Glutamatergic neuron (in vitro differentiated cells): Measurements from ENCODE around the gene WASHC4. TPM values are rescaled to one million over a fixed set of nuclear protein-coding genes. Genes with fewer than 3 reads are reported as not detected.

ENCODE experiments used
- DNase-seq: peaks from one replicate; pipeline ENCODE4 v3.0.0; 2022
- H3K27ac Mint-ChIP-seq: one replicate; pipeline ENCODE4 v1.8.0; 2020; ENCODE audit warnings: mild to moderate bottlenecking, mixed read lengths, inconsistent platforms; ENCODE audit not compliant: unreplicated experiment
- H3K27me3 Mint-ChIP-seq: one replicate; pipeline ENCODE4 v1.8.0; 2020; ENCODE audit warnings: mild to moderate bottlenecking, moderate library complexity, mixed read lengths, inconsistent platforms; ENCODE audit not compliant: unreplicated experiment
- H3K36me3 Mint-ChIP-seq: one replicate; pipeline ENCODE4 v1.8.0; 2020; ENCODE audit warnings: mild to moderate bottlenecking, mixed read lengths, inconsistent platforms; ENCODE audit not compliant: unreplicated experiment
- H3K4me1 Mint-ChIP-seq: one replicate; pipeline ENCODE4 v1.8.0; 2020; ENCODE audit warnings: mild to moderate bottlenecking, low read depth, mixed read lengths, inconsistent platforms; ENCODE audit not compliant: unreplicated experiment
- H3K4me3 Mint-ChIP-seq: one replicate; pipeline ENCODE4 v1.8.0; 2020; ENCODE audit warnings: mild to moderate bottlenecking, mixed read lengths, inconsistent platforms; ENCODE audit not compliant: unreplicated experiment
- H3K9me3 Mint-ChIP-seq: one replicate; pipeline ENCODE4 v1.8.0; 2020; ENCODE audit warnings: mild to moderate bottlenecking, moderate library complexity, mixed read lengths, inconsistent platforms; ENCODE audit not compliant: unreplicated experiment
- total RNA-seq: library from RNA; stranded (reverse); fragmentation: NEBNext Ultra II Directional; extraction: Animal tissue kit (Norgen Biotek cat#: 25700); gene quantifications from one replicate; pipeline ENCODE4 v1.2.1, GENCODE V29; 2021; ENCODE audit not compliant: unreplicated experiment
- TF ChIP-seq, protein P1 (sequence below): fragments of 200-600 bp; sonication (generic); IDR thresholded peaks from one replicate; pipeline ENCODE4 v1.5.0; 2021; ENCODE audit not compliant: partially characterized antibody, unreplicated experiment

The WASHC4 gene
- total RNA-seq, 1 donor from 2014 or later = 75.4 TPM

DNA sequence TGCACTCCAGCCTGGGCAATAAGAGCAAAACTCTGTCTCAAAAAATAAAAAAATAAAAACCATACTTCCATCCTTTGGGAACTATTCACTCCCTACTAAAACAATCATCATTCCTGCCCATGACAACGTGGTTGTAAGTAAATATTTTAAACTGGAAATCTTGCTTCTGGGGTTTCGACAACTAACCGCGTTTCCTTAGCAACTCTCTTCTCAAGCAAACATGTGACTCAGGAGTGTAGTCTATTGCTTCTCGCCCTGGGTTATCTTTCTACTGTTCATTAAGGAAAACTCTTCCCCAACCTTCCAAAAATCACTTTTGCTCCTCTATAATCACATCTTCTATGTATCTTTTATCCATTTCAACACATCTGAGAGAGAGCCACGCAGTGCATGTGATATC is 106.6 kb downstream of the WASHC4 start:
- H3K4me3 Mint-ChIP-seq = no peak overlapping the region
- no peak overlapping the region for H3K27ac Mint-ChIP-seq
- TF ChIP-seq, protein P1, sequence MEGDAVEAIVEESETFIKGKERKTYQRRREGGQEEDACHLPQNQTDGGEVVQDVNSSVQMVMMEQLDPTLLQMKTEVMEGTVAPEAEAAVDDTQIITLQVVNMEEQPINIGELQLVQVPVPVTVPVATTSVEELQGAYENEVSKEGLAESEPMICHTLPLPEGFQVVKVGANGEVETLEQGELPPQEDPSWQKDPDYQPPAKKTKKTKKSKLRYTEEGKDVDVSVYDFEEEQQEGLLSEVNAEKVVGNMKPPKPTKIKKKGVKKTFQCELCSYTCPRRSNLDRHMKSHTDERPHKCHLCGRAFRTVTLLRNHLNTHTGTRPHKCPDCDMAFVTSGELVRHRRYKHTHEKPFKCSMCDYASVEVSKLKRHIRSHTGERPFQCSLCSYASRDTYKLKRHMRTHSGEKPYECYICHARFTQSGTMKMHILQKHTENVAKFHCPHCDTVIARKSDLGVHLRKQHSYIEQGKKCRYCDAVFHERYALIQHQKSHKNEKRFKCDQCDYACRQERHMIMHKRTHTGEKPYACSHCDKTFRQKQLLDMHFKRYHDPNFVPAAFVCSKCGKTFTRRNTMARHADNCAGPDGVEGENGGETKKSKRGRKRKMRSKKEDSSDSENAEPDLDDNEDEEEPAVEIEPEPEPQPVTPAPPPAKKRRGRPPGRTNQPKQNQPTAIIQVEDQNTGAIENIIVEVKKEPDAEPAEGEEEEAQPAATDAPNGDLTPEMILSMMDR = no peak
- no peaks in the 10 kb centered on the region for H3K9me3 Mint-ChIP-seq
- DNase-seq = no peak
- peaks cover 19% of the 10 kb centered on the region for H3K4me1 Mint-ChIP-seq
- H3K27me3 Mint-ChIP-seq = peaks cover 4% of the 10 kb centered on the region
- H3K36me3 Mint-ChIP-seq = peaks cover 5% of the 10 kb centered on the region

DNA sequence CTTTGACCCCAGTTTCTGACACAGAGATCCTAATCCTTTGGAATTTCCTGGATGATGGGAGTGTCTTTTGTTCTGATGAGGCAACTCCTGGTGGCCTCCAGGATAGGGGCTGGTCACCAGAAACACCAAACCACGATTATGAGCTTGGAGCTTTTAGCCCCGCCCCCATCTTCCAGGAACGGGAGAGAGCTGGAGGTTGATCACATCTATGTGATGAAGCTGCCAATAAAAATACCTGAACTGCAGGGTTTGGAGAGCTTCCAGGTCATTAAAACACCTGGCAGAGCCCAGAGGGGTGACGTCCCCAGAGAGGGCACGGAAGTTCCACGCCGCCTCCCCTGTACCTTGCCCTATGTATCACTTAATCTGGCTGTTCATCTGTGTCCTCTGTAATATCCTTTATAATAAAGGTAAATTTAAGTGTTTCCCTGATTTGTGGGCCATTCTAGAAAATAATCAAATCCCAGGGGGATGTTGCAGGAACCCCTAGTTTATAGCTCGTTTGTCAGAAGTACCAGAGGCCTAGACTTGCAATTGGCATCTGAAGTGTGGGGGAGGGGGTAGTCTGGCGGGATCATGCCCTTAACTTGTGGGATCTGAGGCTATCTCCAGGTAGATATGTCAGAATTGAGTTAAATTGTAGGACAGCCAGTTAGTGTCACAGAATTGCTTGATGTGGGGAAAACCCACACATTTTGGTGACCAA is 107.3 kb downstream of the WASHC4 start:
- TF ChIP-seq, protein P1 = no peak
- H3K36me3 Mint-ChIP-seq = peaks cover 5% of the 10 kb centered on the region
- H3K4me3 Mint-ChIP-seq = no peak overlapping the region
- no peak for DNase-seq
- no peaks in the 10 kb centered on the region for H3K9me3 Mint-ChIP-seq
- peaks cover 19% of the 10 kb centered on the region for H3K4me1 Mint-ChIP-seq
- no peak overlapping the region for H3K27ac Mint-ChIP-seq
- peaks cover 4% of the 10 kb centered on the region for H3K27me3 Mint-ChIP-seq

DNA sequence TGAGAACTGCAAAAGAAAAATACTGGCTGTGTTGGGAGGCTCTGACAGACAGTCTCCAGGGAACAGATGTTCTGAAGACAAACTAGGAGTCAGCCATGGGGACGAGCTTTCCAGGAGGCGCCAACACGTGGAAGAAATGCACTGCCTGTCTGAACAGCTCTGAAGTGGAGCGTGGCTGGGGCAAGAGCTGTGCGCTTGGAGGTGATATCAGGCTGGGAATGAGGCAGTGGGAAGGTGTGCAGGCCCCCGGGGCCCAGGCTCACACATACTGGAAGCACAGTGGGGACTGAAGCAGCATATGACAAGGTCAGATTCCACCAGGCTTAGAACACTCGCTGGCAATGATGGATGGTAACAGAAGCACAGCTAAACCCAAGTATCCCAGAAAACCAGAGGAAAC is 110.9 kb downstream of the WASHC4 start:
- Mint-ChIP-seq H3K27me3 (peaks cover 2% of the 10 kb centered on the region), H3K27ac (no peak overlapping the region), H3K9me3 (peaks cover 2% of the 10 kb centered on the region), H3K4me3 (no peak overlapping the region), H3K36me3 (peaks cover 5% of the 10 kb centered on the region), H3K4me1 (peaks cover 26% of the 10 kb centered on the region)
- TF ChIP-seq, protein P1 = no peak
- no peak for DNase-seq

Other genes with a start within 250 kb of the WASHC4 start
- 12.0 TPM for gene SLC41A2, start 149.4 kb upstream of the WASHC4 start, total RNA-seq
- 19.3 TPM for gene NOPCHAP1, start 121.4 kb upstream of the WASHC4 start, total RNA-seq
- 47.4 TPM for gene ALDH1L2, start 23.3 kb upstream of the WASHC4 start, total RNA-seq
- gene APPL2, start 128.4 kb downstream of the WASHC4 start, total RNA-seq = 35.6 TPM
- 9.4 TPM for gene C12orf75, start 223.0 kb downstream of the WASHC4 start, total RNA-seq